ENCODE results near the gene THBD. TPM values are rescaled to one million over a fixed set of nuclear protein-coding genes. Genes with fewer than 3 reads are reported as not detected.

Gene THBD
- total RNA-seq, 1 donor from 2014 or later, result 12.6 TPM

DNA sequence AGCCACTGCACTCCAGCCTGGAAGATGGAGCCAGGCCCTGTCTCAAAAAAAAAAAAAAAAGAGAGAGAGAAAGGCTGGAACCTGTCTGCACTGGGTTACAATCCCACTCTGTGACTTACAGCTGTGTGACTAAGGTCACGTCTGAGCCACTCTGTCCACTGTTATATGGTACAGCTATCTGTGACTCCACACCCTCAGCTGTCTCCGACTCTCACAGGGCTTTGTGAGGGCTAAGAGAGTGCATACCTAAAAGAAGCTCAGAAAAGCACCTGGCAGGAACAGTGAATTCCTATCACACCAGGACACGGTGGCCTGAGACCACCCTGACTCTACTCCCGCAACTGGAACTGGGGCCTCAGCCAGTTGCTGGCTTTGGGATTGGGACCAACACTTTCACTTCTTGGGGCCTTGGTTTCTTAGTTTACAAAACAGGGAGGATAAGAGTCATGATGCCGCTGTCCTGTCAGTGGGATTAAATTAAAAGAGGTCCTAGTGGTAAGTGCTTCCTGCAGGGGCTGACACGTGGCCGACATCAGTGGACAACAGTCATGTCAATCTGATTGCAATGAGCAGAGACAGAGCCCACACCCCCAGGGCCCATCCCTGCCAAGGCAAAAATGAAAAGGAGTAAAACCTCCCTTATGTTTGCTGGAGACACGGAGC, 42.4 kb upstream of the THBD start:
- no peaks in the 10 kb centered on the region for H3K36me3 ChIP-seq (ENCODE audit: control insufficient read depth, insufficient read depth, low read length)
- TF ChIP-seq, protein P1, sequence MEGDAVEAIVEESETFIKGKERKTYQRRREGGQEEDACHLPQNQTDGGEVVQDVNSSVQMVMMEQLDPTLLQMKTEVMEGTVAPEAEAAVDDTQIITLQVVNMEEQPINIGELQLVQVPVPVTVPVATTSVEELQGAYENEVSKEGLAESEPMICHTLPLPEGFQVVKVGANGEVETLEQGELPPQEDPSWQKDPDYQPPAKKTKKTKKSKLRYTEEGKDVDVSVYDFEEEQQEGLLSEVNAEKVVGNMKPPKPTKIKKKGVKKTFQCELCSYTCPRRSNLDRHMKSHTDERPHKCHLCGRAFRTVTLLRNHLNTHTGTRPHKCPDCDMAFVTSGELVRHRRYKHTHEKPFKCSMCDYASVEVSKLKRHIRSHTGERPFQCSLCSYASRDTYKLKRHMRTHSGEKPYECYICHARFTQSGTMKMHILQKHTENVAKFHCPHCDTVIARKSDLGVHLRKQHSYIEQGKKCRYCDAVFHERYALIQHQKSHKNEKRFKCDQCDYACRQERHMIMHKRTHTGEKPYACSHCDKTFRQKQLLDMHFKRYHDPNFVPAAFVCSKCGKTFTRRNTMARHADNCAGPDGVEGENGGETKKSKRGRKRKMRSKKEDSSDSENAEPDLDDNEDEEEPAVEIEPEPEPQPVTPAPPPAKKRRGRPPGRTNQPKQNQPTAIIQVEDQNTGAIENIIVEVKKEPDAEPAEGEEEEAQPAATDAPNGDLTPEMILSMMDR (IDR thresholded peaks at IDR 0.05; ENCODE audit: insufficient read depth, low read length, severe bottlenecking), result no peak
- no peaks in the 10 kb centered on the region for H3K27me3 ChIP-seq (ENCODE audit: control insufficient read depth, insufficient read depth, low read length)
- FAIRE-seq (no peak), DNase-seq (ENCODE audit: low read depth) (no peak)
- no peak overlapping the region for H3K4me3 ChIP-seq (ENCODE audit: low read depth, low read length)

DNA sequence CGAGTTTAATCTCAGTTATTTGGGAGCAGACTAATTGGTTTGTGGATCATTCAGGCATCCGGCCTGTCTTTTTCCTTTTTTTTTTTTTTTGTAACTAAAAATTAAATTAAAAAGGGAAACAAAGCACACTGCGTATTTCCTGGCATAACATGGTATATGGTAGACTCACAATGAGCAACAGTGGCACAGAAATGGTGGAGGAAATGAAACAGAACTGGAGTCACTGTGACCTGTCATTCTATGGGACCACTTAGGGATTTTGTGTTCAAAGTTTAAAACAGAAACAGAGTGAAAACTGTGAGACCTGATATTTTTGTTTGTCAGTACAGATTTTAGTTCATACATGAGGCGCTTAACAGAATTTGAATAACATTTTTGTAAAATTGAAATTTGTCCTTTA, 41.4 kb upstream of the THBD start:
- FAIRE-seq (no peak), DNase-seq (ENCODE audit: low read depth) (no peak)
- Histone ChIP-seq H3K36me3 (ENCODE audit: control insufficient read depth, insufficient read depth, low read length) (no peaks in the 10 kb centered on the region), H3K4me3 (ENCODE audit: low read depth, low read length) (no peak overlapping the region), H3K27me3 (ENCODE audit: control insufficient read depth, insufficient read depth, low read length) (no peaks in the 10 kb centered on the region)
- TF ChIP-seq, protein P1 (IDR thresholded peaks at IDR 0.05; ENCODE audit: insufficient read depth, low read length, severe bottlenecking), result no peak

DNA sequence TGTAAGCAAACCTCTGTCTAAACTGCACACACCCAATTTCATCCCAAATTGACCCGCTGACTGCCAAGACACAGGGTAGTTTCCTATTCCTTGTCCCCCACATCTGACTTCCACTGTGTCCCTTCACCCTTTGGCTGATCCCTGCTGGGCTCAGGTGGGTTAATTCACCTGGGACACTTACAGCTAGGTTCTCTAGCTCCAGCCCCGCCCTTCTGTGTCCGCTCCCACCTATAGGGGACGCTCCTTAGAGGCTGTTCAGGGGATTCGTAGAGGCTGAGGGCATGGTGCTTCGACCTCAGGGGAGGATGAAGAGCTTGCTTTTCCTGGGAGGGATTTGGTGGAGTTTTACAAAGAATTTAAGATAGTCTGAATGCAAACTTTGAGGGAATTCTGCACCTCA, 40.7 kb upstream of the THBD start:
- FAIRE-seq (no peak), DNase-seq (ENCODE audit: low read depth) (no peak)
- no peaks in the 10 kb centered on the region for H3K36me3 ChIP-seq (ENCODE audit: control insufficient read depth, insufficient read depth, low read length)
- H3K4me3 ChIP-seq (ENCODE audit: low read depth, low read length), result no peak overlapping the region
- no peaks in the 10 kb centered on the region for H3K27me3 ChIP-seq (ENCODE audit: control insufficient read depth, insufficient read depth, low read length)
- TF ChIP-seq, protein P1 (IDR thresholded peaks at IDR 0.05; ENCODE audit: insufficient read depth, low read length, severe bottlenecking), result no peak

GRCh38 chr20:23088866-23089265, 39.4 kb upstream of the THBD start:
- TF ChIP-seq, protein P1 (IDR thresholded peaks at IDR 0.05; ENCODE audit: insufficient read depth, low read length, severe bottlenecking), result no peak
- no peak for DNase-seq (ENCODE audit: low read depth)
- no peak overlapping the region for H3K4me3 ChIP-seq (ENCODE audit: low read depth, low read length)
- H3K27me3 ChIP-seq (ENCODE audit: control insufficient read depth, insufficient read depth, low read length), result no peaks in the 10 kb centered on the region
- FAIRE-seq, result no peak
- H3K36me3 ChIP-seq (ENCODE audit: control insufficient read depth, insufficient read depth, low read length), result no peaks in the 10 kb centered on the region

GRCh38 chr20:23087587-23088251, 38.2 kb upstream of the THBD start:
- H3K4me3 ChIP-seq (ENCODE audit: low read depth, low read length), result no peak overlapping the region
- DNase-seq (ENCODE audit: low read depth), result no peak
- H3K27me3 ChIP-seq (ENCODE audit: control insufficient read depth, insufficient read depth, low read length), result no peaks in the 10 kb centered on the region
- no peak for FAIRE-seq
- TF ChIP-seq, protein P1 (IDR thresholded peaks at IDR 0.05; ENCODE audit: insufficient read depth, low read length, severe bottlenecking), result no peak
- H3K36me3 ChIP-seq (ENCODE audit: control insufficient read depth, insufficient read depth, low read length), result no peaks in the 10 kb centered on the region
